NB4 (cell line): ENCODE measurements around the gene SORD.

Experiments
- CTCF ChIP-seq: IDR thresholded peaks from one replicate; pipeline ENCODE4 v1.5.1; 2012; ENCODE audit warnings: low read depth, low read length
- POLR2A ChIP-seq: IDR thresholded peaks from 2 replicates; pipeline ENCODE4 v1.6.1; 2011; ENCODE audit warnings: mild to moderate bottlenecking; ENCODE audit not compliant: insufficient read length; ENCODE audit errors: extremely low read depth

- TF ChIP-seq CTCF: no peak
- TF ChIP-seq POLR2A: no peak
Measured at GRCh38 chr15:45091576-45091975, 68.6 kb downstream of the SORD start.
